Erythroblast (primary cell): ENCODE data around the gene TWNK.

Experiments used
- GATA1 ChIP-seq: IDR thresholded peaks from 2 replicates; pipeline ENCODE4 v1.6.1; 2011; ENCODE audit warnings: low read depth, mild to moderate bottlenecking, control low read depth, low read length, moderate library complexity
- POLR2A ChIP-seq: IDR thresholded peaks from 2 replicates; pipeline ENCODE4 v1.6.1; 2011; ENCODE audit warnings: mild to moderate bottlenecking, low read length

DNA sequence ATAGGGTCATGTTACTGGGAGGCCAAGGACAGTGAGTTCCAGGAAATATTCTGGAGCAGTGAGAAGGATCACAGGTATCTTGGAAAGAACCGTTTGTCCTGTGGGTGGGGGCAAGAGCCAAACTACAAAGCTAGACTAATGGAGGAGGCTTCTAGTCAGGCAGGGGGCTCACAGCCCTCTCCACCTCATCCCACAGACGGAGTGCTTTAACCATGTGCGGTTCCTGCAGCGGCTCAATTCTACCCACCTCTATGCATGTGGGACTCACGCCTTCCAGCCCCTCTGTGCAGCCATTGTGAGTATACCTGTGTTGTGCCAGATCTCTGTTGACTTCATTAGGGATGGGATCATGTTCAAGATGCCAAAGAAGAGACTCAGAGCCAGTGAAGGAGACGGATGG is 9.9 kb upstream of the TWNK start:
- no peak for TF ChIP-seq POLR2A
- TF ChIP-seq GATA1: no peak
